Psoas muscle (tissue), 8 donors: ENCODE measurements around the gene CABP5. TPM values are rescaled to one million over a fixed set of nuclear protein-coding genes. Genes with fewer than 3 reads are reported as not detected.
"Not testable (repeated sequence)": the region's sequence is repeated elsewhere in the genome, so short reads cannot be mapped to it uniquely, and the experiment has no call there.

Experiments used
- ATAC-seq, 4 donors: fragments of 200-7000 bp; cut with Tn5 transposase; one replicate each; pipeline ENCODE4 v1.9.1; 2020; ENCODE audit warnings: moderate library complexity in 3 of 4, mild to moderate bottlenecking in 2 of 4
- DNase-seq, 2 donors: peaks; one replicate each; pipeline ENCODE4 v3.0.0-alpha.2; 2020
- H3K27ac ChIP-seq: fragments of 200-600 bp; one replicate; pipeline ENCODE4 v1.8.0; 2022
- H3K27me3 ChIP-seq, 3 donors: fragments of 200-600 bp in 1 of 3; one replicate each; pipeline versions ENCODE4 v1.6.1 to v1.8.0; 2013 to 2022; ENCODE audit warnings: low read length in 2 of 3, mild to moderate bottlenecking in 2 of 3, moderate library complexity in 1 of 3; ENCODE audit not compliant: insufficient read depth in 3 of 3
- H3K36me3 ChIP-seq, 2 donors: fragments of 200-600 bp in 1 of 2; one replicate each; pipeline versions ENCODE4 v1.6.1 to v1.8.0; 2013 to 2022; ENCODE audit warnings: low read depth in 1 of 2, mild to moderate bottlenecking in 1 of 2, moderate library complexity in 1 of 2; ENCODE audit not compliant: insufficient read depth in 1 of 2
- H3K4me1 ChIP-seq: fragments of 200-600 bp; one replicate; pipeline ENCODE4 v1.8.0; 2022
- H3K4me3 ChIP-seq: fragments of 200-600 bp; one replicate; pipeline ENCODE4 v1.8.0; 2022; ENCODE audit warnings: mild to moderate bottlenecking
- H3K9me3 ChIP-seq: fragments of 200-600 bp; one replicate; pipeline ENCODE4 v1.8.0; 2022
- CTCF ChIP-seq: fragments of 200-600 bp; IDR thresholded peaks from one replicate; pipeline ENCODE4 v1.8.0; 2022; ENCODE audit warnings: antibody characterized with exemption
- WGBS, 3 donors: extraction: QIAGEN DNeasy Blood & Tissue Kit; methylation state at CpG; one replicate each; pipeline versions ENCODE4 v1.1.6 to v1.1.7; 2013; 5-methylcytosine and 5-hydroxymethylcytosine counted together
- intact Hi-C, 2 donors: fragments of 100-400 bp; cut with DNase I; formaldehyde crosslinking; loops; one replicate each; pipeline versions ENCODE4 v1.11.0 to v1.14.2; 2022
- polyA plus RNA-seq, 3 donors: library from polyadenylated mRNA; stranded (reverse); fragments of 200-250 nt; gene quantifications; one replicate each; pipeline ENCODE4 v1.2.3, GENCODE V29; 2013
- total RNA-seq, 4 donors: library from RNA; stranded (reverse); fragmentation: NEBNext Ultra II Directional in 2 of 4; extraction: Animal tissue kit (Norgen Biotek cat#: 25700) in 2 of 4; gene quantifications; one replicate each; pipeline versions ENCODE4 v1.2.1 to v1.2.4, GENCODE V29; 2021 to 2023
- donor health status: healthy with polysubstance abuse.
- donor health status: DM: no; HTN: no; CAD: no; lungs with moderate emphysema.
- donor health status: Bipolar disorder and iron deficiency.
- donor health status: healthy.
- donor health status: DM: yes; HTN: yes; CAD: no.
- donor health status: DM: no; HTN: no; CAD: no.
- donor health status: DM: no; HTN: no; CAD: no.
- donor health status: DM: yes; HTN: yes; CAD: no.

CABP5 gene
- total and polyA plus RNA-seq, 7 donors: 0.18 TPM; not detected in 6

DNA sequence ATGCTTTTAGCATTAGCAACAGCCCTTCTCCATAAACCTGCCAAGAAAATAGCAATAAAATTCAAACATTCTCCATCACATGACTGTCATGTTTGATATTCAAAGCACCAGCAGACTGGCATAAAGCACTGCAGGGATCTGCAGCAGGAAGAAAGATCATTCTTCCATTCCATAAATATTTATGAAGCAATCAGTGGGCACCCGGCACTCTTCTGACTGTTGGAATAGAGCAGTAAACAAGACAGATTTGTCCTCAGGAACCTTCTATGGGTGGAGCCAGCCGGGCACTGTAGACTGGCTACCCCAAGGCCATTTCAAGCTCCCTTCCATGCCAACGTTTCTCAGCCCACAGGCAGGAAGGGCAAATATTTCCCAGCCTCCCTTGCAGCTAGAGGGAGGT lies 41.2 kb upstream of the CABP5 start:
- WGBS, 3 donors: 25 to 31% (median 28%) methylated on average over 3 of the region's 3 CpGs
- H3K36me3 ChIP-seq: peaks cover 0 to 74% of the 10 kb centered on the region in 2 donors
- H3K4me3 ChIP-seq: no peak overlapping the region
- ATAC-seq (peak; percentile 29 to 57 (median 40)), DNase-seq (no peak)
- H3K9me3 ChIP-seq: no peaks in the 10 kb centered on the region
- H3K27ac ChIP-seq: no peak overlapping the region
- H3K27me3 ChIP-seq: no peaks in the 10 kb centered on the region
- no peaks in the 10 kb centered on the region for H3K4me1 ChIP-seq
- TF ChIP-seq CTCF: no peak
- intact Hi-C loops: no loop called here

DNA sequence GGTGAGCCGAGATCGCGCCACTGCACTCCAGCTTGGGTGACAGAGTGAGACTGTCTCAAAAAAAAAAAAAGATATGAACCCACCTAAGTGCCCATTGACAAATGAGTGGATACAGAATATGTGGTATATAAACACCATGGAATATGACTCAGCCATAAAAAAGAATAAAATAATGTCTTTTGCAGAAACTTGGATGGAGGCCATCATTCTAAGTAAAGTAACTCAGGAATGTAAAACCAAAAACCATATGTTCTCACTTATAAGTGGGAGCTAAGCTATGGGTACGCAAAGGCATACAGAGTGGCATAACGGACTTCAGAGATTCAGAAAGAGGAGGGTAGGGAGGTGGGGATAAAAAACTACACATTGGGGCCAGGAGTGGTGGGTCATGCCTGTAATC lies 37.2 kb upstream of the CABP5 start:
- ATAC-seq (no peak), DNase-seq (no peak)
- Histone ChIP-seq H3K4me1 (no peaks in the 10 kb centered on the region), H3K36me3 (peaks cover 5 to 64% of the 10 kb centered on the region in 2 donors), H3K27ac (no peak overlapping the region), H3K27me3 (no peaks in the 10 kb centered on the region), H3K4me3 (no peak overlapping the region), H3K9me3 (no peaks in the 10 kb centered on the region)
- TF ChIP-seq CTCF: no peak
- intact Hi-C loops: no loop called here
- 88 to 92% (median 91%) methylated on average over 5 of the region's 5 CpGs for WGBS, 3 donors

GRCh38 chr19:48070177-48070769 lies 26.4 kb upstream of the CABP5 start:
- ATAC-seq, intact Hi-C loops, H3K27ac ChIP-seq, H3K27me3 ChIP-seq, H3K4me1 ChIP-seq, H3K9me3 ChIP-seq, DNase-seq, H3K4me3 ChIP-seq: not testable (repeated sequence)
- H3K36me3 ChIP-seq: peaks cover 2 to 96% of the 10 kb centered on the region in 2 donors
- 92 to 97% (median 96%) methylated on average over 3 of the region's 3 CpGs for WGBS, 3 donors

GRCh38 chr19:48069435-48069834 lies 25.6 kb upstream of the CABP5 start:
- H3K36me3 ChIP-seq: peaks cover 4 to 96% of the 10 kb centered on the region in 2 donors

GRCh38 chr19:48064509-48064908 lies 20.6 kb upstream of the CABP5 start:
- Histone ChIP-seq H3K36me3 (peaks cover 4 to 91% of the 10 kb centered on the region in 2 donors), H3K9me3 (no peaks in the 10 kb centered on the region), H3K4me3 (no peak overlapping the region), H3K27ac (no peak overlapping the region), H3K4me1 (no peaks in the 10 kb centered on the region), H3K27me3 (no peaks in the 10 kb centered on the region)
- ATAC-seq: no peak
- intact Hi-C loops: no loop called here
- no peak for DNase-seq
- WGBS, 3 donors: 75 to 93% (median 82%) methylated on average over 2 of the region's 2 CpGs
- TF ChIP-seq CTCF: no peak

More at GRCh38 chr19:48069435-48069834, 25.6 kb upstream of the CABP5 start:
- H3K27ac ChIP-seq: no peak overlapping the region
- H3K4me3 ChIP-seq: no peak overlapping the region
- TF ChIP-seq CTCF: no peak
- H3K27me3 ChIP-seq: no peaks in the 10 kb centered on the region
- WGBS, 3 donors: 50 to 63% (median 60%) methylated on average over 2 of the region's 2 CpGs
- ATAC-seq (no peak), DNase-seq (no peak)
- no peaks in the 10 kb centered on the region for H3K9me3 ChIP-seq
- intact Hi-C loops: no loop called here
- H3K4me1 ChIP-seq: no peaks in the 10 kb centered on the region
